VCaP (cell line): Measurements from ENCODE around the gene ZNF345.

Experiments used
- H3K27ac ChIP-seq: fragments of 450-650 bp; 2 replicates; pipeline ENCODE4 v1.5.1; 2017
- CTCF ChIP-seq: fragments of 450-650 bp; conservative IDR thresholded peaks from 2 replicates; pipeline ENCODE4 v1.5.1; 2017; ENCODE audit warnings: mild to moderate bottlenecking, moderate library complexity

ZNF345 gene

GRCh38 chr19:36891768-36892357, 41.2 kb downstream of the ZNF345 start:
- no peak for TF ChIP-seq CTCF
- H3K27ac ChIP-seq = no peak overlapping the region

- H3K27ac ChIP-seq = no peak overlapping the region
- no peak for TF ChIP-seq CTCF
Observed at GRCh38 chr19:36894849-36895383, 44.2 kb downstream of the ZNF345 start.

- no peak for TF ChIP-seq CTCF
- H3K27ac ChIP-seq = no peak overlapping the region
Observed at GRCh38 chr19:36898422-36898821, 47.7 kb downstream of the ZNF345 start.

- TF ChIP-seq CTCF = peak; percentile 86
- peak within 1 kb of the TSS; percentile 94 for H3K27ac ChIP-seq
Observed at GRCh38 chr19:36915992-36916830, 65.5 kb downstream of the ZNF345 start, which contains the start of the genes ZNF568 and ZNF829. Gene ZNF568, plus strand, starts transcription at chr19:36916332. Its CDS starts 6,439 bp downstream, at chr19:36922771. Gene ZNF829, minus strand, starts transcription at chr19:36916291. Its CDS starts 1,124 bp downstream, at chr19:36915167.

- TF ChIP-seq CTCF = no peak
- peak overlapping the region; percentile 94 for H3K27ac ChIP-seq
Observed at GRCh38 chr19:36916991-36917390, 66.3 kb downstream of the ZNF345 start.

- no peak for TF ChIP-seq CTCF
- H3K27ac ChIP-seq = 0 out of 2 replicates have a peak overlapping the region, but pooled peaks have one; percentile 94
Observed at GRCh38 chr19:36918090-36918489, 67.4 kb downstream of the ZNF345 start.
